Measurements from ENCODE around the gene FUT2. TPM values are rescaled to one million over a fixed set of nuclear protein-coding genes. Genes with fewer than 3 reads are reported as not detected.

Gene FUT2
- total and polyA plus RNA-seq, 10 donors = 0.17 to 1.2 (median 0.38) TPM; not detected in 5

DNA sequence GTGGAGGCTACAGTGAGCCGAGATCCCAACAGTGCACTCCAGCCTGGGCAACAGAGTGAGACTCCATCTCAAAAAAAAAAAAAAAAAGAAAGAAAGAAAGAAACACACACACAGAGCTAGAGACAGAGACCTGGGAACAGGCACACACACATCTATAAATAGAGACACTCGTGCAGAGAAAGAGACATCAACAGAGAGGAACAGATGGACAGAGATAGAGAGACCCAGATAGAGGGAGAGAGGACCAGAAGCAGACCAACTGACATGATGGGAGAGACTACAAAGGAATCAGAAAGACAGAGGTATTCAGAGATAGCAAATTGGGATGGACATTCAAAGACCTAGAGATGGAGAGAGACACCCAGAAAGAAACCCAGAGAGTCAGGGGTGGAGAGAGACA lies 47.6 kb upstream of the FUT2 start:
- 71 to 83% (median 81%) methylated on average over 2 of the region's 2 CpGs for WGBS, 5 donors
- no peak for DNase-seq
- H3K27ac ChIP-seq = peak overlapping the region in 3 of 8 donors; percentile 77 to 87 (median 85)
- intact Hi-C loops (cut with DNase I; ENCODE audit: low total_unique reads) = no loop called here
- H3K27me3 ChIP-seq (replicated peaks in 1 of 7) = peaks cover 0 to 5% (median 0%) of the 10 kb centered on the region in 7 donors
- H3K36me3 ChIP-seq = no peaks in the 10 kb centered on the region
- TF ChIP-seq CTCF (IDR thresholded peaks at IDR 0.05 in 8 of 11, conservative IDR thresholded peaks at IDR 0.05 in 3 of 11) (no peak), POLR2A (IDR thresholded peaks at IDR 0.05) (no peak)
- H3K9me3 ChIP-seq = no peaks in the 10 kb centered on the region
- no peak overlapping the region for H3K4me3 ChIP-seq
- peaks cover 16 to 74% (median 42%) of the 10 kb centered on the region in 6 donors for H3K4me1 ChIP-seq

DNA sequence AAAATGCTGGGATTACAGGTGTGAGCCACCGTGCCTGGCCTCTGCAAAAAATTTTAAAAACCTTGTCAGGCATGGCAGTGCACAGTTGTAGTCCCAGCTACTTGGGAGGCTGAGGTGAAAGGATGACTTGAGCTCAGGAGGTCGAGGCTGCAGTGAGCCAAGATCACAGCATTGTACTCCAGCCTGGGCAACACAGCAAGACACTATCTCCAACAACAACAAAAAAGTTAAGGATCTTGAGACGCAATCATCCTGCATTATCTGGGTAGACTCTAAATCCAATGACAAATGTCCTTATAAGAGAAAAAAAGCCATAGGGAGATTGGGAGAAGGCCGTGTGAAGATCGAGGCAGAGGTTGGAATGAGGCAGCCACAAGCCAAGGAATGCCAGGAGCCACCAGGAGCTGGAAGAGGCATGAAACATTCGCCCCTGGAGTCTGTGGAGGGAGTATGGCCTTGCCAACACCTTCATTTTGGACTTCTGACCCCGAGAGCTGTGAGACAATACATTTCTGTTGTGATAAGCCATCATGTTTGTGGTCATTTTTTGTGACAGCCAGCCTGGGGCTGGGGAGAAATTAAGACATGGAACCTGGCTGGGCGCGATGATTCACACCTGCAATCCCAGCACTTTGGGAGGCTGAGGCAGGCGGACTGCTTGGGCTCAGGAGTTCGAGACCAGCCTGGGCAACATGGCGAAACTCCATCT lies 44.6 kb upstream of the FUT2 start:
- intact Hi-C loops (cut with DNase I; ENCODE audit: low total_unique reads) = no loop called here
- DNase-seq = no peak
- no peak for TF ChIP-seq CTCF (IDR thresholded peaks at IDR 0.05 in 8 of 11, conservative IDR thresholded peaks at IDR 0.05 in 3 of 11)
- TF ChIP-seq POLR2A (IDR thresholded peaks at IDR 0.05) = no peak
- no peak for TF ChIP-seq POLR2AphosphoS5 (IDR thresholded peaks at IDR 0.05)
- no peak overlapping the region for H3K27ac ChIP-seq
- no peak overlapping the region for H3K4me3 ChIP-seq
- no peaks in the 10 kb centered on the region for H3K27me3 ChIP-seq (replicated peaks in 1 of 7)
- no peaks in the 10 kb centered on the region for H3K36me3 ChIP-seq
- H3K9me3 ChIP-seq = no peaks in the 10 kb centered on the region
- WGBS, 5 donors = 91 to 97% (median 91%) methylated on average over 12 of the region's 12 CpGs
- peaks cover 10 to 53% (median 22%) of the 10 kb centered on the region in 6 donors for H3K4me1 ChIP-seq

- no peak for TF ChIP-seq POLR2A (IDR thresholded peaks at IDR 0.05)
- no peak for TF ChIP-seq CTCF (IDR thresholded peaks at IDR 0.05 in 8 of 11, conservative IDR thresholded peaks at IDR 0.05 in 3 of 11)
- TF ChIP-seq POLR2AphosphoS5 (IDR thresholded peaks at IDR 0.05) = no peak
- 70 to 91% (median 83%) methylated on average over 5 of the region's 5 CpGs for WGBS, 5 donors
- no peaks in the 10 kb centered on the region for H3K36me3 ChIP-seq
- peak overlapping the region in 1 of 8 donors; percentile 2 for H3K27ac ChIP-seq
- H3K4me3 ChIP-seq = no peak overlapping the region
- no peak for DNase-seq
- H3K4me1 ChIP-seq = peaks cover 10 to 48% (median 19%) of the 10 kb centered on the region in 6 donors
- H3K9me3 ChIP-seq = no peaks in the 10 kb centered on the region
- intact Hi-C loops (cut with DNase I; ENCODE audit: low total_unique reads) = no loop called here
- H3K27me3 ChIP-seq (replicated peaks in 1 of 7) = no peaks in the 10 kb centered on the region
Observed at GRCh38 chr19:48651683-48652048, 44.1 kb upstream of the FUT2 start.

DNA sequence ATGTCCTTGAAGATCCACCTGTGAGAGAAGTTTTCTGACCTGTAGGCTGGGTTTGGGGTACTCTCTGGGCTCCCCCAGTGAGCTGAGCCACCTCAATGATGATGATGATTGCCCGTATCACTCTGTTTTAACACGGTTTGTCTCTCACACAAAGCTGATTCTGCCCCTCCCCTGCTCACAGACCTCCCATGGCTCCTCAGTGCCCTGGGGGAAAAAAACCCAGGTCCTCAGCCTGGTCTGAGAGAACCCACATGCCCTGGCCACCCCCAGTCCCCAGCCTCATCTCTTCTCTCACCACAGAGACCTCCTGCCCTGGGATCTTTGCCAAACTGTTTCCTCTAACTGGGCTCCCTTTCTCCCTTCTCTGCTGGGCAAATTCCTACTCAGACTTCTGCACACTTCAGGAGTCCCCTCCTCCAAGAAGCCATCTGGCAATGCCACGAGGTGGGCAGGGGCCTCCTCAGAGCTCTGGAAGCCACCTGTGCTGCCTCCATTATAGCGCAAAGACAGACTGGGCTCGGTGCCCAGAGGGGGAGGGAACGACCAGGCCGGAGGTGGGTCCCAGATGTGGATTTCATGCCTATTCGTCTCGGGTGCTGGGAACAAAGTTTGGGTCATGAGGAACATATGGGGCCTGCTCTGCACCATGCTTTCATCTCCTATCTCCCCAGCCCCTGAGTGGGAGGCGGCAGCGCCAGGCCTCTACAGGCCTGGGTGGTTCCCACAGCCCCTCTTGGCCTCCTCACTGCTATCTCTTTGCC lies 41.3 kb upstream of the FUT2 start:
- intact Hi-C loops (cut with DNase I; ENCODE audit: low total_unique reads) = no loop called here
- no peak overlapping the region for H3K27ac ChIP-seq
- DNase-seq = no peak
- H3K36me3 ChIP-seq = no peaks in the 10 kb centered on the region
- peaks cover 3 to 21% (median 6%) of the 10 kb centered on the region in 6 donors for H3K4me1 ChIP-seq
- TF ChIP-seq CTCF (IDR thresholded peaks at IDR 0.05 in 8 of 11, conservative IDR thresholded peaks at IDR 0.05 in 3 of 11) (no peak), POLR2A (IDR thresholded peaks at IDR 0.05) (no peak), POLR2AphosphoS5 (IDR thresholded peaks at IDR 0.05) (no peak)
- H3K27me3 ChIP-seq (replicated peaks in 1 of 7) = no peaks in the 10 kb centered on the region
- no peak overlapping the region for H3K4me3 ChIP-seq
- no peaks in the 10 kb centered on the region for H3K9me3 ChIP-seq
- WGBS, 5 donors = 50 to 59% (median 58%) methylated on average over 6 to 11 of the region's 11 CpGs
